ENCODE results near the gene RPUSD2. TPM values are rescaled to one million over a fixed set of nuclear protein-coding genes. Genes with fewer than 3 reads are reported as not detected.

Gene RPUSD2
- 11.4 and 15.6 TPM in 2 replicates for total RNA-seq

GRCh38 chr15:40569129-40569953, at the start of gene RPUSD2:
RPUSD2 (plus strand) TSS chr15:40569299; CDS start chr15:40569338, 39 bp downstream.

GRCh38 chr15:40564591-40565332, 4.3 kb upstream of the RPUSD2 start, which contains the start of gene CCDC32:
CCDC32 (minus strand) TSS chr15:40565042; CDS start chr15:40563015, 2,027 bp downstream.

GRCh38 chr15:40593588-40594428, 24.7 kb downstream of the RPUSD2 start, which contains the start of gene KNL1:
KNL1 (plus strand) TSS chr15:40594249; CDS start chr15:40602932, 8,683 bp downstream.

Small RNA genes within 50 kb of the gene (small RNA-seq; reads per million reads assigned to genes)
- gene RF00017 (ENCODE audit: low replicate concordance), result not detected
- gene RN7SL376P (ENCODE audit: low replicate concordance), result not detected
- gene RNU6-516P (ENCODE audit: low replicate concordance), result not detected

Other genes with a start within 250 kb of the RPUSD2 start
- 12.5 and 24.8 TPM in 2 replicates for gene INAFM2, start 245.6 kb upstream of the RPUSD2 start, total RNA-seq
- gene CCDC9B, start 228.4 kb upstream of the RPUSD2 start, total RNA-seq, result 41.1 and 58.1 TPM in 2 replicates
- gene PHGR1, start 218.3 kb upstream of the RPUSD2 start, total RNA-seq, result not detected in 2 replicates
- gene DISP2, start 211.1 kb upstream of the RPUSD2 start, total RNA-seq, result 0.14 and 0.44 TPM in 2 replicates
- 16.6 and 72.0 TPM in 2 replicates for gene KNSTRN, start 186.6 kb upstream of the RPUSD2 start, total RNA-seq
- gene IVD, start 163.5 kb upstream of the RPUSD2 start, total RNA-seq, result 33.5 and 47.1 TPM in 2 replicates
- 10.5 and 12.7 TPM in 2 replicates for gene BAHD1, start 128.3 kb upstream of the RPUSD2 start, total RNA-seq
- 14.4 and 23.8 TPM in 2 replicates for gene CHST14, start 98.3 kb upstream of the RPUSD2 start, total RNA-seq
- 12.0 and 15.0 TPM in 2 replicates for gene CCDC32, start 4.3 kb upstream of the RPUSD2 start, total RNA-seq
- gene KNL1, start 24.9 kb downstream of the RPUSD2 start, total RNA-seq, result 1.1 and 63.7 TPM in 2 replicates
- gene RAD51, start 125.9 kb downstream of the RPUSD2 start, total RNA-seq, result 2.0 and 10.7 TPM in 2 replicates
- 24.2 and 36.3 TPM in 2 replicates for gene RMDN3, start 186.0 kb downstream of the RPUSD2 start, total RNA-seq
- 1.0 and 3.3 TPM in 2 replicates for gene GCHFR, start 194.8 kb downstream of the RPUSD2 start, total RNA-seq
- not detected in 2 replicates for gene C15orf62, start 200.7 kb downstream of the RPUSD2 start, total RNA-seq
- 20.6 and 25.6 TPM in 2 replicates for gene ZFYVE19, start 237.8 kb downstream of the RPUSD2 start, total RNA-seq
- 13.6 and 17.2 TPM in 2 replicates for gene DNAJC17, start 238.2 kb downstream of the RPUSD2 start, total RNA-seq